H1 (cell line): ENCODE results near the gene VPS52. TPM values are rescaled to one million over a fixed set of nuclear protein-coding genes. Genes with fewer than 3 reads are reported as not detected.
A peak's percentile ranks its signal among the peaks of the same experiment; 100 is the strongest.

ENCODE experiments used
- ASH2L ChIP-seq: fragments of 200-600, 300-600 bp; sonication (generic); IDR thresholded peaks from one replicate; pipeline ENCODE4 v1.7.1; 2017; ENCODE audit warnings: low read length
- CHD1 ChIP-seq: IDR thresholded peaks from 2 replicates; pipeline ENCODE4 v1.6.1; 2012; ENCODE audit warnings: low read depth, low read length, improper control_type of control experiment
- CREB1 ChIP-seq: IDR thresholded peaks from 2 replicates; pipeline ENCODE4 v1.6.1; 2012; ENCODE audit warnings: inconsistent platforms
- EP300 ChIP-seq, 2 experiments: IDR thresholded peaks; 1 replicate in 1 of 2; 2 replicates in 1 of 2; pipeline ENCODE4 v1.6.1; 2011 to 2012; ENCODE audit warnings: low read depth in 2 of 2, low read length in 2 of 2, mild to moderate bottlenecking in 2 of 2, borderline replicate concordance in 1 of 2, inconsistent platforms in 1 of 2, moderate library complexity in 1 of 2
- GABPA ChIP-seq: IDR thresholded peaks from 2 replicates; pipeline ENCODE4 v1.6.1; 2011; ENCODE audit warnings: mild to moderate bottlenecking, low read length, moderate library complexity, borderline replicate concordance; ENCODE audit not compliant: insufficient read depth
- HDAC2 ChIP-seq, 2 experiments: fragments of 300-600 bp in 1 of 2; sonication (generic) in 1 of 2; IDR thresholded peaks; 2 replicates each; pipeline ENCODE4 v1.6.1; 2011 to 2012; ENCODE audit warnings: low read depth in 2 of 2, low read length in 2 of 2, mild to moderate bottlenecking in 2 of 2, moderate library complexity in 2 of 2, borderline replicate concordance in 1 of 2, inconsistent platforms in 1 of 2
- JUN ChIP-seq: IDR thresholded peaks from 2 replicates; pipeline ENCODE4 v1.6.1; 2011; ENCODE audit warnings: low read depth, mild to moderate bottlenecking, improper control_type of control experiment, low read length
- JUND ChIP-seq: IDR thresholded peaks from 2 replicates; pipeline ENCODE4 v1.6.1; 2011; ENCODE audit warnings: mild to moderate bottlenecking, improper control_type of control experiment, low read length
- NRF1 ChIP-seq: IDR thresholded peaks from 2 replicates; pipeline ENCODE4 v1.6.1; 2011; ENCODE audit warnings: mild to moderate bottlenecking, low read depth, low read length, improper control_type of control experiment
- POLR2A ChIP-seq, 2 experiments: IDR thresholded peaks; 1 replicate in 1 of 2; 2 replicates in 1 of 2; pipeline ENCODE4 v1.6.1; 2011; ENCODE audit warnings: low read depth in 2 of 2, low read length in 2 of 2, mild to moderate bottlenecking in 2 of 2; ENCODE audit errors: control extremely low read depth in 1 of 2
- POLR2AphosphoS5 ChIP-seq: IDR thresholded peaks from 2 replicates; pipeline ENCODE4 v1.6.1; 2011; ENCODE audit warnings: low read depth, low read length
- RAD21 ChIP-seq, 2 experiments: IDR thresholded peaks in 1 of 2; conservative IDR thresholded peaks in 1 of 2; 2 replicates each; pipeline ENCODE4 v1.6.1; 2011; ENCODE audit warnings: low read depth in 2 of 2, low read length in 2 of 2, improper control_type of control experiment in 1 of 2, inconsistent platforms in 1 of 2, mild to moderate bottlenecking in 1 of 2, moderate library complexity in 1 of 2
- RFX5 ChIP-seq: IDR thresholded peaks from 2 replicates; pipeline ENCODE4 v1.6.1; 2011; ENCODE audit warnings: low read depth, low read length, improper control_type of control experiment, borderline replicate concordance
- RNF2 ChIP-seq: fragments of 200-900, 300-1000 bp; sonication (generic); IDR thresholded peaks from 2 replicates; pipeline ENCODE4 v1.7.1; 2016; ENCODE audit warnings: borderline replicate concordance, low read depth, mild to moderate bottlenecking, antibody characterized with exemption, low read length; ENCODE audit not compliant: poor library complexity, severe bottlenecking; ENCODE audit errors: missing control alignments
- SAP30 ChIP-seq: fragments of 300-600 bp; sonication (generic); IDR thresholded peaks from 2 replicates; pipeline ENCODE4 v1.7.1; 2012; ENCODE audit warnings: low read length, moderate library complexity, mild to moderate bottlenecking, inconsistent platforms; ENCODE audit not compliant: insufficient read depth, insufficient replicate concordance
- SIN3A ChIP-seq, 2 experiments: IDR thresholded peaks in 1 of 2; conservative IDR thresholded peaks in 1 of 2; 2 replicates each; pipeline ENCODE4 v1.6.1; 2011 to 2012; ENCODE audit warnings: low read length in 2 of 2, improper control_type of control experiment in 1 of 2, low read depth in 1 of 2, mild to moderate bottlenecking in 1 of 2
- SIRT6 ChIP-seq: IDR thresholded peaks from one replicate; pipeline ENCODE4 v1.7.1; 2012; ENCODE audit warnings: low read length, inconsistent platforms
- SP2 ChIP-seq: IDR thresholded peaks from 2 replicates; pipeline ENCODE4 v1.6.1; 2012; ENCODE audit warnings: mild to moderate bottlenecking, low read length, inconsistent platforms
- SP4 ChIP-seq: IDR thresholded peaks from 2 replicates; pipeline ENCODE4 v1.6.1; 2012; ENCODE audit warnings: low read length, inconsistent platforms
- SUZ12 ChIP-seq: fragments of 200-600 bp; sonication (generic); IDR thresholded peaks from 2 replicates; pipeline ENCODE4 v1.6.1; 2012; ENCODE audit warnings: mild to moderate bottlenecking, inconsistent platforms, low read length, moderate library complexity, mixed read lengths
- TCF12 ChIP-seq: IDR thresholded peaks from 2 replicates; pipeline ENCODE4 v1.6.1; 2011; ENCODE audit warnings: low read depth, mild to moderate bottlenecking, low read length
- YY1 ChIP-seq: IDR thresholded peaks from 2 replicates; pipeline ENCODE4 v1.6.1; 2011; ENCODE audit warnings: low read depth, mild to moderate bottlenecking, low read length
- ZNF274 ChIP-seq: IDR thresholded peaks from 2 replicates; pipeline ENCODE4 v1.7.0; 2012; ENCODE audit warnings: low read length, borderline replicate concordance; ENCODE audit errors: extremely low read depth
- polyA plus RNA-seq, 7 experiments: library from polyadenylated mRNA; depleted of rRNA in 3 of 7; stranded (reverse) in 5 of 7; unstranded in 2 of 7; fragments of >200 nt in 5 of 7; fragments of 200-250 nt in 2 of 7; gene quantifications; 1 replicate in 5 of 7; 2 replicates in 1 of 7; 4 replicates in 1 of 7; pipeline versions ENCODE4 v1.2.1 to v1.2.3, GENCODE V29; 2011 to 2013; ENCODE audit warnings: missing spikeins in 2 of 7, mixed read lengths in 2 of 7
- total RNA-seq: library from RNA; stranded (reverse); fragmentation: NEBNext Ultra II Directional; extraction: Animal tissue kit (Norgen Biotek cat#: 25700); gene quantifications from 2 replicates; pipeline ENCODE4 v1.2.1, GENCODE V29; 2021

The VPS52 gene
- total and polyA plus RNA-seq, 2 of the 8 experiments (the other 6 are each of a cell fraction or from before 2014, with no cell fraction given) = 36.5 to 86.3 TPM

- TF ChIP-seq RNF2 (no peak), HDAC2 (IDR thresholded peaks at IDR 0.05; ENCODE audit: borderline replicate concordance in 1 of 2, low read depth in 2 of 2, low read length in 2 of 2) (peak in 1 of 2 experiments; percentile 82; a peak in 2 of 4 replicates), POLR2AphosphoS5 (peak; percentile 58), SP2 (no peak), SIRT6 (no peak), JUND (no peak), RAD21 (IDR thresholded peaks at IDR 0.05 in 1 of 2, conservative IDR thresholded peaks at IDR 0.05 in 1 of 2; ENCODE audit: low read depth in 2 of 2, low read length in 2 of 2) (peak; percentile 32 to 56), ASH2L (no peak), YY1 (no peak; the same call in 1 of the 2 replicates), CHD1 (no peak), CREB1 (peak; percentile 6), RFX5 (0 out of 2 replicates have a peak, but pooled peaks have one; percentile 29), SAP30 (peak; percentile 39), EP300 (IDR thresholded peaks at IDR 0.05; ENCODE audit: borderline replicate concordance in 1 of 2, low read depth in 2 of 2, low read length in 2 of 2) (no peak), SUZ12 (no peak), GABPA (peak; percentile 78; the same call in 1 of the 2 replicates), JUN (no peak), SP4 (peak; percentile 63; the same call in 1 of the 2 replicates), SIN3A (conservative IDR thresholded peaks at IDR 0.05 in 1 of 2, IDR thresholded peaks at IDR 0.05 in 1 of 2; ENCODE audit: low read depth in 1 of 2, low read length in 2 of 2) (peak in 1 of 2 experiments; percentile 90; a peak in 2 of 4 replicates), POLR2A (IDR thresholded peaks at IDR 0.05; ENCODE audit: control extremely low read depth in 1 of 2, low read depth in 2 of 2, low read length in 2 of 2) (0 out of 3 replicates have a peak, but pooled peaks of 1 of the 2 experiments have one; percentile 19), NRF1 (no peak), ZNF274 (no peak), TCF12 (no peak)
These were observed 27.7 kb upstream of the VPS52 start (continued) for GRCh38 chr6:33299237-33299944.
